Smooth muscle cell (in vitro differentiated cells): ENCODE measurements around the gene HPDL. TPM values are rescaled to one million over a fixed set of nuclear protein-coding genes. Genes with fewer than 3 reads are reported as not detected.

ENCODE experiments used
- polyA plus RNA-seq: library from polyadenylated mRNA; unstranded; fragments of >200 nt; fragmentation: Nextera tagmentation; extraction: Ambion mirVana; gene quantifications from 2 replicates; pipeline ENCODE4 v1.2.1, GENCODE V29; 2016
- total RNA-seq: library from RNA; depleted of rRNA; stranded (reverse); fragments of >200 nt; gene quantifications from 2 replicates; pipeline ENCODE4 v1.2.3, GENCODE V29; 2014

Gene HPDL
- total and polyA plus RNA-seq, 2 experiments from 2014 or later: 0.96 TPM; not detected in 1

Other genes with a start within 250 kb of the HPDL start
- gene ZSWIM5, start 120.3 kb upstream of the HPDL start, total RNA-seq: 0.13 and 0.22 TPM in 2 replicates
- gene ZSWIM5, start 120.3 kb upstream of the HPDL start, polyA plus RNA-seq: 0.26 and 0.58 TPM in 2 replicates
- gene TOE1, start 13.3 kb downstream of the HPDL start, total RNA-seq: 3.2 and 3.3 TPM in 2 replicates
- 2.8 and 3.3 TPM in 2 replicates for gene TOE1, start 13.3 kb downstream of the HPDL start, polyA plus RNA-seq
- 12.1 and 13.5 TPM in 2 replicates for gene MUTYH, start 13.5 kb downstream of the HPDL start, total RNA-seq
- gene MUTYH, start 13.5 kb downstream of the HPDL start, polyA plus RNA-seq: 16.5 and 17.4 TPM in 2 replicates
- 3.4 and 4.3 TPM in 2 replicates for gene TESK2, start 164.3 kb downstream of the HPDL start, total RNA-seq
- gene TESK2, start 164.3 kb downstream of the HPDL start, polyA plus RNA-seq: 1.3 and 2.3 TPM in 2 replicates
- gene CCDC163, start 173.2 kb downstream of the HPDL start, total RNA-seq: 0.18 and 2.4 TPM in 2 replicates
- gene CCDC163, start 173.2 kb downstream of the HPDL start, polyA plus RNA-seq: 1.3 and 2.1 TPM in 2 replicates
- 2.5 and 3.0 TPM in 2 replicates for gene MMACHC, start 173.4 kb downstream of the HPDL start, total RNA-seq
- 1.3 and 1.8 TPM in 2 replicates for gene MMACHC, start 173.4 kb downstream of the HPDL start, polyA plus RNA-seq
- gene PRDX1, start 195.0 kb downstream of the HPDL start, total RNA-seq: 299 and 303 TPM in 2 replicates
- 369 and 409 TPM in 2 replicates for gene PRDX1, start 195.0 kb downstream of the HPDL start, polyA plus RNA-seq
- gene AKR1A1, start 223.9 kb downstream of the HPDL start, total RNA-seq: 64.1 and 91.4 TPM in 2 replicates
- 135 and 148 TPM in 2 replicates for gene AKR1A1, start 223.9 kb downstream of the HPDL start, polyA plus RNA-seq